ELF-1 (cell line): ENCODE results near the gene MAGOHB.

Experiments
- DNase-seq: peaks from one replicate; pipeline ENCODE4 v3.0.0-alpha.2; 2016; ENCODE audit warnings: low read depth, low spot score

Gene MAGOHB

GRCh38 chr12:10554756-10555481 lies 58.5 kb downstream of the MAGOHB start:
- DNase-seq = no peak

DNA sequence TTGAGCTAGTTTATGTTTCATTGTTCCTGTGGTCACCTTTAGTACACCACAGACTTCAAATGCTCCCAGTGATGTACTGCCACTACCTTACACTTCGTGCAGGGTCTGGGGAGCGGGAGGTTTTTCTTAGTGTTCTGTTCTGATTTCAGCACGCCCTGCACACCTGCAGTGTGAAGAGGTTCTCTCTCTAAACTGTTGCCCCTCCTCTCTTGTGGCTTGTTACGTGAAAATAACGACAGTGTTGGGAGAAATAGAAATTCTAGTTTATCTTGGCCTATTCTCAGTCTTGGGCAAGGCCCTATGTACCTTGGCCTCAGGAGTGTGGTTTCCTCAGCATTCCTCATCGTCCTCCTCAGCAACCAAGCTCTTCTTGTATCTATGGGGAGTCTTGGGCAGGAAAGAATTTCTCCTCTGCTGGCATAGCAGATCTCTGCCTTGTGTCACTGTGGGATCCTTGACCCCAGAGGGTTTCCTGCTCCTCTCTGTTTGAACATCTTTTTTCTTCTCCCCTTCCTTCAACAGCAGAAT lies 59.1 kb downstream of the MAGOHB start:
- no peak for DNase-seq
